Measurements from ENCODE around the gene LRRC7.

The LRRC7 gene

GRCh38 chr1:69834336-69834735 is 266.6 kb downstream of the LRRC7 start:
- H3K4me3 Mint-ChIP-seq: no peak overlapping the region
- H3K4me1 Mint-ChIP-seq: no peaks in the 10 kb centered on the region
- no peak overlapping the region for H3K27ac Mint-ChIP-seq (ENCODE audit: low read depth)
- DNase-seq (ENCODE audit: low spot score in 2 of 2) (no peak), ATAC-seq (replicated peaks; ENCODE audit: extremely low read depth, poor library complexity, severe bottlenecking) (no peak)
- H3K9me3 Mint-ChIP-seq: peaks cover 10% of the 10 kb centered on the region
- no peaks in the 10 kb centered on the region for H3K36me3 Mint-ChIP-seq (ENCODE audit: insufficient read depth)
- H3K27me3 Mint-ChIP-seq: no peaks in the 10 kb centered on the region

DNA sequence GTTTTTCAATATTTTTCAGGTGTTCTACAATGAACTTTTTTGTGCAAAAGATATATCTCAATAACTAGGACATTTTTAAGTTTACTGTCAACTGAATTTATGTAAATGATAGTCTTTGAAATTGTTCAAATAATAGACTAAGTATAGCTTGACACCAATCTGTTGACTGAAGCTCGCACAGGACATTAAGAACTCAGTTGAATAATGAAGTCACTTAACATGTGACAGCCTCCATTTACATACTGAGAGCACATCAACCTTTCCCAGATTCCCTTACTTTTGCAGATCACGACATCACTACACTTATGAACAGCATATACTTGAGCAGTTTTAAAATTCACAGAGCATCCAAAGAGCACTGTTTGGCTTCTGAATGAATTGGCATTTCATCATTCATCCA is 268.2 kb downstream of the LRRC7 start:
- Mint-ChIP-seq H3K4me1 (no peaks in the 10 kb centered on the region), H3K9me3 (peaks cover 10% of the 10 kb centered on the region), H3K36me3 (ENCODE audit: insufficient read depth) (no peaks in the 10 kb centered on the region), H3K27ac (ENCODE audit: low read depth) (no peak overlapping the region), H3K27me3 (no peaks in the 10 kb centered on the region), H3K4me3 (no peak overlapping the region)
- ATAC-seq (replicated peaks; ENCODE audit: extremely low read depth, poor library complexity, severe bottlenecking) (no peak), DNase-seq (ENCODE audit: low spot score in 2 of 2) (no peak)

DNA sequence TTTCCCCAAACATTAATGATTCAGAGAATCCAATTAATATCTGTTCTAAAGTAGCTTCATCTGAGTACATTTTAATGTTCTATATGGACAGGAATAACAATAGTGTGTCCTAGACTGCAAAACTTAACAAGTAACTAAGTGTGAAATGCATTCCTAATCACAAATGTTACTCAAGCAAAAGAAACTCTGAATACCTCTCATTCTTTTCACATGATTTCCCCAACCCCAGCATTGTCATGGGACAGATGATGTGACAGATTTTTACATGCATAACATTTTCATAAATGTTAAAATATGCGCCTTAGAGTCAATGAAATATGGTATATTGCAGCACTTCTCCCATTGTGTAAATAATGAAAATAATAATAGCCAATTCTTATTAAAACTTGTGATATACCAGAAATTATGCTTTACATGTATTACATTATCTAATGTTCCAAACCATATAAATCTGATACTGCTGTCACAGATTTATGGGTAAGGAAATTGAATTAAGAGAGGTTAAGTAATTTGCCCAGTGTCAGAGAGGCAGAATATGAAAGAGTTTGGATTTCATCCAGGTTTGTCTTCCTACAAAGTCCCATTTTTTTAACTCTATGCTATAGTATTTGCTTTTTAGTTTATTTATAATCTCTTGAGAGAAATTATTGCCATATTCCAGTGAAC is 269.4 kb downstream of the LRRC7 start:
- H3K27ac Mint-ChIP-seq (ENCODE audit: low read depth): no peak overlapping the region
- H3K9me3 Mint-ChIP-seq: peaks cover 10% of the 10 kb centered on the region
- no peaks in the 10 kb centered on the region for H3K36me3 Mint-ChIP-seq (ENCODE audit: insufficient read depth)
- H3K4me1 Mint-ChIP-seq: no peaks in the 10 kb centered on the region
- no peaks in the 10 kb centered on the region for H3K27me3 Mint-ChIP-seq
- no peak for DNase-seq (ENCODE audit: low spot score in 2 of 2)
- no peak overlapping the region for H3K4me3 Mint-ChIP-seq
- ATAC-seq (replicated peaks; ENCODE audit: extremely low read depth, poor library complexity, severe bottlenecking): no peak

DNA sequence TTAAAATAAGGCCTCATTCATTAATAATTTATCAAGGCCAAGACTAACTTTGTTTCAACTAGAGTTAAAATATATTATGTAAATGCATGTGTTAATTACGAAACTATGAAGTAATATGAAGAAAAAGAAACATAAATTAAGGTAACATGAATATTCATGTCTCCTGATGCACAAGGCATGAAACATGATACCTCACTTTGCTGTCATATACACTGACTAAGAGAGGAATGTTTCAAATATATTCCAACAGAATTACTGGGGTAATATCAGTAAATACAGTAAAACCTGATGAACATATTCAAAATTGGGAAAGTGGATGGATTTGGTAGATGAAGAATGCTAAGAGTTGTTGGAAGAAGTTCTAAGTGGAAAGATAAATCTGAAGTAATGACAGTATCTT is 274.6 kb downstream of the LRRC7 start:
- H3K4me1 Mint-ChIP-seq: no peaks in the 10 kb centered on the region
- no peak overlapping the region for H3K27ac Mint-ChIP-seq (ENCODE audit: low read depth)
- DNase-seq (ENCODE audit: low spot score in 2 of 2) (no peak), ATAC-seq (replicated peaks; ENCODE audit: extremely low read depth, poor library complexity, severe bottlenecking) (no peak)
- H3K36me3 Mint-ChIP-seq (ENCODE audit: insufficient read depth): no peaks in the 10 kb centered on the region
- no peaks in the 10 kb centered on the region for H3K27me3 Mint-ChIP-seq
- H3K4me3 Mint-ChIP-seq: no peak overlapping the region
- peaks cover 6% of the 10 kb centered on the region for H3K9me3 Mint-ChIP-seq

GRCh38 chr1:69845655-69846054 is 277.9 kb downstream of the LRRC7 start:
- Mint-ChIP-seq H3K4me1 (no peaks in the 10 kb centered on the region), H3K27ac (ENCODE audit: low read depth) (no peak overlapping the region), H3K9me3 (peaks cover 11% of the 10 kb centered on the region), H3K36me3 (ENCODE audit: insufficient read depth) (no peaks in the 10 kb centered on the region), H3K4me3 (no peak overlapping the region), H3K27me3 (no peaks in the 10 kb centered on the region)
- DNase-seq (ENCODE audit: low spot score in 2 of 2): no peak
- no peak for ATAC-seq (replicated peaks; ENCODE audit: extremely low read depth, poor library complexity, severe bottlenecking)

GRCh38 chr1:69846267-69846666 is 278.5 kb downstream of the LRRC7 start:
- H3K27me3 Mint-ChIP-seq: no peaks in the 10 kb centered on the region
- no peak overlapping the region for H3K4me3 Mint-ChIP-seq
- H3K4me1 Mint-ChIP-seq: no peaks in the 10 kb centered on the region
- DNase-seq (ENCODE audit: low spot score in 2 of 2) (no peak), ATAC-seq (replicated peaks; ENCODE audit: extremely low read depth, poor library complexity, severe bottlenecking) (no peak)
- no peak overlapping the region for H3K27ac Mint-ChIP-seq (ENCODE audit: low read depth)
- H3K9me3 Mint-ChIP-seq: peaks cover 11% of the 10 kb centered on the region
- H3K36me3 Mint-ChIP-seq (ENCODE audit: insufficient read depth): no peaks in the 10 kb centered on the region

DNA sequence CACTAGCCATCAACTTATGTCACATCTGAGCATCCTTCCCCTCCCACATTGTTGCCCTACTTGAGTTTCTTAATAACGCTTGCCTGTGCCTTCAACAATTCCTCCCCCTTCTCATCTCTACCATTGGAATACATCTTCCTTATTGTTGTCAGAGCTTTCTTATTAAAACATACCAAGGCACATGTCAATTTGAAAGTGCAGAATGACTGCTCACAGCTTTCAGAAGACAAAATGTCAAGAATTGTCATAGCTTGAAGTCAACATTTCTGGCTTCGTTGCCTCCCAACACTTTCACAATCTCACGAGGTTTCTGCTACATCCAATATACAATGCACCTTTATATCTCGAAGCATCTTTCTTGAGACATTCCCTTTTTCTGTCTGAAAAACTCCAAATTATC is 279.9 kb downstream of the LRRC7 start:
- Mint-ChIP-seq H3K4me1 (no peaks in the 10 kb centered on the region), H3K27me3 (no peaks in the 10 kb centered on the region), H3K4me3 (no peak overlapping the region), H3K27ac (ENCODE audit: low read depth) (no peak overlapping the region), H3K36me3 (ENCODE audit: insufficient read depth) (no peaks in the 10 kb centered on the region), H3K9me3 (peaks cover 11% of the 10 kb centered on the region)
- ATAC-seq (replicated peaks; ENCODE audit: extremely low read depth, poor library complexity, severe bottlenecking) (no peak), DNase-seq (ENCODE audit: low spot score in 2 of 2) (no peak)

- peaks cover 6% of the 10 kb centered on the region for H3K9me3 Mint-ChIP-seq
- no peaks in the 10 kb centered on the region for H3K4me1 Mint-ChIP-seq
- no peaks in the 10 kb centered on the region for H3K36me3 Mint-ChIP-seq (ENCODE audit: insufficient read depth)
- H3K4me3 Mint-ChIP-seq: no peak overlapping the region
- DNase-seq (ENCODE audit: low spot score in 2 of 2) (no peak), ATAC-seq (replicated peaks; ENCODE audit: extremely low read depth, poor library complexity, severe bottlenecking) (no peak)
- no peak overlapping the region for H3K27ac Mint-ChIP-seq (ENCODE audit: low read depth)
- H3K27me3 Mint-ChIP-seq: no peaks in the 10 kb centered on the region
Measured at GRCh38 chr1:69852151-69852550, 284.4 kb downstream of the LRRC7 start.

DNA sequence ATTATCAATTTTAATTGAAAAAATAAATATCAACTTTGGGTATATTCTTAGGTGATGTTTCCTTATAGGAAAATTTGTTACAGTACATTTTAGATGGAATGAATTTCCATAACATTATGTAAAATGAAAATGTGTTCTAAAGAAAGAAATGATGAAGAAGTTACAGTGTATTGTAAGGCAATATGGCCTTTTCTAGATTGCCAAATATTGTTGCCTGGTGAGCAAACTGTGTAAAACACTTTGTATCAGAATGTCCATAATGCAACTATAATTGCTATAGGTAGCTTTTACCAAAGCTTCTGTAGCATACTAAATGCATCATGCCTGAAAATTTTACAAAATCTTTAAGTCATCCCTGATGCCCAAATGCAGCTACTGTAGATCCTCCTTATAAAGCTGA is 285.0 kb downstream of the LRRC7 start:
- H3K9me3 Mint-ChIP-seq: peaks cover 1% of the 10 kb centered on the region
- H3K27me3 Mint-ChIP-seq: no peaks in the 10 kb centered on the region
- H3K4me1 Mint-ChIP-seq: no peaks in the 10 kb centered on the region
- H3K36me3 Mint-ChIP-seq (ENCODE audit: insufficient read depth): no peaks in the 10 kb centered on the region
- H3K27ac Mint-ChIP-seq (ENCODE audit: low read depth): no peak overlapping the region
- H3K4me3 Mint-ChIP-seq: no peak overlapping the region
- ATAC-seq (replicated peaks; ENCODE audit: extremely low read depth, poor library complexity, severe bottlenecking): no peak
- DNase-seq (ENCODE audit: low spot score in 2 of 2): no peak

DNA sequence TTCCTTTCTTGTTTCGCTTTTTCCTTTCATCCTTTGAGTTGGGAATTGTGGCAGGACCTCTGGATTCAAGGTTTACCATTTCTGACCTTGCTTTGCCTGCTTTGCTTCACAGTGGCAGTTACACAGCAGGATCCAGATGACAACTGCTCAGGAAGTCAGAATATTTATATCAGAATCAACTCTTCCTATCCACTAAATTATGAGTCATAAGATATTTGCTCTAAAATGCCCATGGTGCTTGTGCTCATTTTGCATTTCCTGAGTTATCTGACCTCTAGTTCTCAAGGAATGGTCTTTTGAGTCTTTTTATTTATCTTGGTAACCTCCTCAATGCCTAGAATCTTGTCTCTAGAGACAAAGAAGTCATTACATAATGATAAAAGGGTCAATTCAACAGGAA is 290.8 kb downstream of the LRRC7 start:
- Mint-ChIP-seq H3K36me3 (ENCODE audit: insufficient read depth) (no peaks in the 10 kb centered on the region), H3K4me1 (no peaks in the 10 kb centered on the region), H3K4me3 (no peak overlapping the region), H3K9me3 (peaks cover 6% of the 10 kb centered on the region), H3K27me3 (no peaks in the 10 kb centered on the region), H3K27ac (ENCODE audit: low read depth) (no peak overlapping the region)
- ATAC-seq (replicated peaks; ENCODE audit: extremely low read depth, poor library complexity, severe bottlenecking) (no peak), DNase-seq (ENCODE audit: low spot score in 2 of 2) (no peak)

GRCh38 chr1:69861641-69862040 is 293.9 kb downstream of the LRRC7 start:
- Mint-ChIP-seq H3K4me3 (no peak overlapping the region), H3K9me3 (peaks cover 12% of the 10 kb centered on the region), H3K27ac (ENCODE audit: low read depth) (no peak overlapping the region), H3K4me1 (no peaks in the 10 kb centered on the region), H3K36me3 (ENCODE audit: insufficient read depth) (no peaks in the 10 kb centered on the region), H3K27me3 (no peaks in the 10 kb centered on the region)
- DNase-seq (ENCODE audit: low spot score in 2 of 2) (no peak), ATAC-seq (replicated peaks; ENCODE audit: extremely low read depth, poor library complexity, severe bottlenecking) (no peak)

DNA sequence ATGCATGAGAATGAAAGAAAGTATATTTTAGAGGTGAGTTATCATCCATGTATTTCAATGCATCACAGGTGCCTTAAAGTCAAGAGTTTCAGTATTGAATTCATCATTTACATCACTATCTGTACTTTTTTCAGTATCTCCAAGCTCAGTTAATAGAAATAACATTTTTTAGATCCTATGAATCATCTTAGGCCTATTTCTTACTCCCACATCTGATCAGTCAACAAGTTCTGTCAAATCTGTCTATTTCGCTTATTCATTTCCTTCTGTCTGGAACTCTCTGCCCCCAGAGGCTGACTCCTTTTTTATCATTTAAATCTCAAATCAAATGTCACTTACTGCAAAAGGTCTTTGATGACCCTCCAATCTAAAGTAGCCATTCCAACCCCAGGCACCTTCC is 295.2 kb downstream of the LRRC7 start:
- no peak for ATAC-seq (replicated peaks; ENCODE audit: extremely low read depth, poor library complexity, severe bottlenecking)
- peaks cover 17% of the 10 kb centered on the region for H3K9me3 Mint-ChIP-seq
- no peaks in the 10 kb centered on the region for H3K27me3 Mint-ChIP-seq
- H3K36me3 Mint-ChIP-seq (ENCODE audit: insufficient read depth): no peaks in the 10 kb centered on the region
- no peak for DNase-seq (ENCODE audit: low spot score in 2 of 2)
- H3K4me3 Mint-ChIP-seq: no peak overlapping the region
- H3K27ac Mint-ChIP-seq (ENCODE audit: low read depth): no peak overlapping the region
- H3K4me1 Mint-ChIP-seq: no peaks in the 10 kb centered on the region

- ATAC-seq (replicated peaks; ENCODE audit: extremely low read depth, poor library complexity, severe bottlenecking): no peak
- Mint-ChIP-seq H3K27me3 (no peaks in the 10 kb centered on the region), H3K4me1 (no peaks in the 10 kb centered on the region), H3K36me3 (ENCODE audit: insufficient read depth) (no peaks in the 10 kb centered on the region), H3K9me3 (peaks cover 15% of the 10 kb centered on the region), H3K27ac (ENCODE audit: low read depth) (no peak overlapping the region), H3K4me3 (no peak overlapping the region)
- no peak for DNase-seq (ENCODE audit: low spot score in 2 of 2)
Measured at GRCh38 chr1:69863704-69864103, 296.0 kb downstream of the LRRC7 start.

GRCh38 chr1:69871412-69871811 is 303.7 kb downstream of the LRRC7 start:
- Mint-ChIP-seq H3K36me3 (ENCODE audit: insufficient read depth) (no peaks in the 10 kb centered on the region), H3K4me3 (no peak overlapping the region), H3K27me3 (no peaks in the 10 kb centered on the region), H3K9me3 (peaks cover 20% of the 10 kb centered on the region), H3K4me1 (no peaks in the 10 kb centered on the region), H3K27ac (ENCODE audit: low read depth) (no peak overlapping the region)
- ATAC-seq (replicated peaks; ENCODE audit: extremely low read depth, poor library complexity, severe bottlenecking): no peak
- no peak for DNase-seq (ENCODE audit: low spot score in 2 of 2)
